Mucosa of descending colon (tissue), 3 donors: Measurements from ENCODE around the gene SYNPO2L. TPM values are rescaled to one million over a fixed set of nuclear protein-coding genes. Genes with fewer than 3 reads are reported as not detected.
"Not testable (repeated sequence)": the region's sequence is repeated elsewhere in the genome, so short reads cannot be mapped to it uniquely, and the experiment has no call there.

Experiments used
- ATAC-seq: fragments of 200-7000 bp; cut with Tn5 transposase; one replicate; pipeline ENCODE4 v1.9.1; 2020; ENCODE audit warnings: mild to moderate bottlenecking, moderate library complexity
- DNase-seq, 3 donors: peaks; one replicate each; pipeline ENCODE4 v3.0.0-alpha.2; 2020
- H3K36me3 ChIP-seq: fragments of 200-600 bp; one replicate; pipeline ENCODE4 v1.8.0; 2021; ENCODE audit warnings: low read depth, mild to moderate bottlenecking
- H3K4me1 ChIP-seq: fragments of 200-600 bp; one replicate; pipeline ENCODE4 v1.8.0; 2021; ENCODE audit warnings: low read depth, mild to moderate bottlenecking
- H3K4me3 ChIP-seq: fragments of 200-600 bp; one replicate; pipeline ENCODE4 v1.8.0; 2021; ENCODE audit warnings: mild to moderate bottlenecking
- H3K9me3 ChIP-seq: fragments of 200-600 bp; one replicate; pipeline ENCODE4 v1.8.0; 2021; ENCODE audit warnings: mild to moderate bottlenecking
- intact Hi-C, 2 donors: fragments of 100-400 bp; cut with DNase I in 1 of 2; cut with micrococcal nuclease in 1 of 2; formaldehyde crosslinking; loops; one replicate each; pipeline versions ENCODE4 v1.11.0 to v1.11.1; 2022; cut with DNase I, micrococcal nuclease
- long read RNA-seq, 2 donors: library from polyadenylated mRNA; unstranded; transcript quantifications; one replicate each; pipeline ENCODE4 v2.0.0, GENCODE V29; 2019 to 2021
- total RNA-seq, 3 donors: library from RNA; stranded (reverse); fragmentation: NEBNext Ultra II Directional in 2 of 3; extraction: Animal tissue kit (Norgen Biotek cat#: 25700) in 2 of 3; gene quantifications; one replicate each; pipeline versions ENCODE4 v1.2.1 to v1.2.4, GENCODE V29; 2021 to 2023
- TF ChIP-seq, protein P1 (sequence below): fragments of 200-600 bp; IDR thresholded peaks from one replicate; pipeline ENCODE4 v1.8.0; 2022; ENCODE audit warnings: antibody characterized with exemption, mild to moderate bottlenecking
- donor health status: DM: no; HTN: no; CAD: no; lungs with moderate emphysema.
- donor health status: DM: no; HTN: no; CAD: no.
- donor health status: DM: no; HTN: yes; CAD: no.

The SYNPO2L gene, protein sequence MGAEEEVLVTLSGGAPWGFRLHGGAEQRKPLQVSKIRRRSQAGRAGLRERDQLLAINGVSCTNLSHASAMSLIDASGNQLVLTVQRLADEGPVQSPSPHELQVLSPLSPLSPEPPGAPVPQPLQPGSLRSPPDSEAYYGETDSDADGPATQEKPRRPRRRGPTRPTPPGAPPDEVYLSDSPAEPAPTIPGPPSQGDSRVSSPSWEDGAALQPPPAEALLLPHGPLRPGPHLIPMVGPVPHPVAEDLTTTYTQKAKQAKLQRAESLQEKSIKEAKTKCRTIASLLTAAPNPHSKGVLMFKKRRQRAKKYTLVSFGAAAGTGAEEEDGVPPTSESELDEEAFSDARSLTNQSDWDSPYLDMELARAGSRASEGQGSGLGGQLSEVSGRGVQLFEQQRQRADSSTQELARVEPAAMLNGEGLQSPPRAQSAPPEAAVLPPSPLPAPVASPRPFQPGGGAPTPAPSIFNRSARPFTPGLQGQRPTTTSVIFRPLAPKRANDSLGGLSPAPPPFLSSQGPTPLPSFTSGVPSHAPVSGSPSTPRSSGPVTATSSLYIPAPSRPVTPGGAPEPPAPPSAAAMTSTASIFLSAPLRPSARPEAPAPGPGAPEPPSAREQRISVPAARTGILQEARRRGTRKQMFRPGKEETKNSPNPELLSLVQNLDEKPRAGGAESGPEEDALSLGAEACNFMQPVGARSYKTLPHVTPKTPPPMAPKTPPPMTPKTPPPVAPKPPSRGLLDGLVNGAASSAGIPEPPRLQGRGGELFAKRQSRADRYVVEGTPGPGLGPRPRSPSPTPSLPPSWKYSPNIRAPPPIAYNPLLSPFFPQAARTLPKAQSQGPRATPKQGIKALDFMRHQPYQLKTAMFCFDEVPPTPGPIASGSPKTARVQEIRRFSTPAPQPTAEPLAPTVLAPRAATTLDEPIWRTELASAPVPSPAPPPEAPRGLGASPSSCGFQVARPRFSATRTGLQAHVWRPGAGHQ
- total RNA-seq: under 1 TPM in 1 of 3 donors, not detected in 2; 0.05 TPM
- long read RNA-seq, donor 1: 0 reads
- long read RNA-seq, donor 2: 0 reads

- intact Hi-C loops: no loop called here
- DNase-seq (no peak), ATAC-seq (no peak)
- TF ChIP-seq, protein P1, sequence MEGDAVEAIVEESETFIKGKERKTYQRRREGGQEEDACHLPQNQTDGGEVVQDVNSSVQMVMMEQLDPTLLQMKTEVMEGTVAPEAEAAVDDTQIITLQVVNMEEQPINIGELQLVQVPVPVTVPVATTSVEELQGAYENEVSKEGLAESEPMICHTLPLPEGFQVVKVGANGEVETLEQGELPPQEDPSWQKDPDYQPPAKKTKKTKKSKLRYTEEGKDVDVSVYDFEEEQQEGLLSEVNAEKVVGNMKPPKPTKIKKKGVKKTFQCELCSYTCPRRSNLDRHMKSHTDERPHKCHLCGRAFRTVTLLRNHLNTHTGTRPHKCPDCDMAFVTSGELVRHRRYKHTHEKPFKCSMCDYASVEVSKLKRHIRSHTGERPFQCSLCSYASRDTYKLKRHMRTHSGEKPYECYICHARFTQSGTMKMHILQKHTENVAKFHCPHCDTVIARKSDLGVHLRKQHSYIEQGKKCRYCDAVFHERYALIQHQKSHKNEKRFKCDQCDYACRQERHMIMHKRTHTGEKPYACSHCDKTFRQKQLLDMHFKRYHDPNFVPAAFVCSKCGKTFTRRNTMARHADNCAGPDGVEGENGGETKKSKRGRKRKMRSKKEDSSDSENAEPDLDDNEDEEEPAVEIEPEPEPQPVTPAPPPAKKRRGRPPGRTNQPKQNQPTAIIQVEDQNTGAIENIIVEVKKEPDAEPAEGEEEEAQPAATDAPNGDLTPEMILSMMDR: no peak
- no peak within 1 kb of the TSS for H3K4me3 ChIP-seq
- H3K4me1 ChIP-seq: peaks cover 5% of the 10 kb centered on the region
- H3K36me3 ChIP-seq: no peaks in the 10 kb centered on the region
- H3K9me3 ChIP-seq: no peaks in the 10 kb centered on the region
Observed at GRCh38 chr10:73655990-73656298, at the start of gene SYNPO2L. TSS of gene SYNPO2L (minus strand) at chr10:73656029. CDS start at chr10:73655922, 107 bp downstream.

GRCh38 chr10:73703924-73704323, 48.1 kb upstream of the SYNPO2L start:
- H3K9me3 ChIP-seq, H3K36me3 ChIP-seq, intact Hi-C loops, ATAC-seq, DNase-seq, H3K4me3 ChIP-seq, H3K4me1 ChIP-seq: not testable (repeated sequence)

DNA sequence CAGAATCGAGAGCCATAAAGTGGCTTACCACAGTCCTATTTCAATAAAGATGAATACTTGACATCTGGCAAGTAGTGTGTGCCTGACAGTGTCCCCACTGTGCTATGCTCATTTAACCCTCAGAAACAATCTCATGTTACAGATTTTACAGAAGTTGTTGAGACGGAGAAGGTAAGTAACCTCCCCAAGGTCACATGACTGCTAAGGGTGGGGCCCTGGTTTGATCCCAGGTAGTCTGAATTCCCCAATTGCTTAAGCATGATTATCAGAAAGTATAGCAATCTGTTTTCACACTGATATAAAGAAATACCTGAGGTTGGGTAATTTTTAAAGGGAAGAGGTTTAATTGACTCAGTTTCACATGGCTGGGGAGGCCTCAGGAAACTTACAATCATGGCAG, 43.0 kb upstream of the SYNPO2L start:
- H3K36me3 ChIP-seq, intact Hi-C loops, H3K4me1 ChIP-seq, H3K9me3 ChIP-seq, H3K4me3 ChIP-seq, ATAC-seq, DNase-seq: not testable (repeated sequence)

- DNase-seq, H3K4me3 ChIP-seq, H3K36me3 ChIP-seq, intact Hi-C loops, H3K9me3 ChIP-seq, H3K4me1 ChIP-seq, ATAC-seq: not testable (repeated sequence)
Observed at GRCh38 chr10:73697675-73698159, 41.9 kb upstream of the SYNPO2L start, which contains the start of gene AGAP5. TSS of gene AGAP5 (minus strand) at chr10:73698109. CDS start at chr10:73697755, 354 bp downstream.

GRCh38 chr10:73695302-73695701, 39.5 kb upstream of the SYNPO2L start:
- ATAC-seq, intact Hi-C loops: not testable (repeated sequence)

GRCh38 chr10:73690755-73691154, 34.9 kb upstream of the SYNPO2L start:
- H3K9me3 ChIP-seq, intact Hi-C loops, DNase-seq, H3K36me3 ChIP-seq, ATAC-seq, H3K4me3 ChIP-seq, H3K4me1 ChIP-seq: not testable (repeated sequence)

More at GRCh38 chr10:73695302-73695701, 39.5 kb upstream of the SYNPO2L start:
- not testable (repeated sequence) for H3K4me3 ChIP-seq, H3K4me1 ChIP-seq, H3K9me3 ChIP-seq, DNase-seq, H3K36me3 ChIP-seq

- ATAC-seq, intact Hi-C loops: not testable (repeated sequence)
Observed at GRCh38 chr10:73689596-73689995, 33.8 kb upstream of the SYNPO2L start.

DNA sequence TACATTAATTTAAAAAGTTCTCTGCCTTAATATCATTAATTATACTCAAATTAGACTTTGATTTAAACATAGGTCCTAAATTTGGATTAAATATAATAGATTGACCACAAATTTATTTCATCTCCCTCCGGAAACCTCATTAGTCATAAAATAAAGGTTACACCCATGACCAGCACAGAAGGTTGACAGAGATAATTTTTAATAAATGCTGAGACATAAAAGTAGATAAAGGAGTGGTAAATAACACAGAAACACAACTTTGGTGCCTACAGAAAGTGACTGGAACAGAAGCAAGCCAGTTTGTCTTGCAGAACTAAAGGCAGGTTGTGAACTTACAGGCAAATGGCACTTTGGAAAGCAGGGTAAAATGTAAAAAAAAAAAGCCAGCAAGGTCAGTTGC, 31.8 kb upstream of the SYNPO2L start:
- DNase-seq, H3K36me3 ChIP-seq, H3K4me3 ChIP-seq, ATAC-seq, H3K4me1 ChIP-seq, intact Hi-C loops, H3K9me3 ChIP-seq: not testable (repeated sequence)

More at GRCh38 chr10:73689596-73689995, 33.8 kb upstream of the SYNPO2L start:
- DNase-seq, H3K4me1 ChIP-seq, H3K9me3 ChIP-seq, H3K36me3 ChIP-seq, H3K4me3 ChIP-seq: not testable (repeated sequence)

GRCh38 chr10:73674546-73674945, 18.7 kb upstream of the SYNPO2L start:
- H3K9me3 ChIP-seq, DNase-seq, H3K4me3 ChIP-seq, intact Hi-C loops, H3K36me3 ChIP-seq, ATAC-seq, H3K4me1 ChIP-seq: not testable (repeated sequence)

- intact Hi-C loops, ATAC-seq, H3K4me3 ChIP-seq, H3K36me3 ChIP-seq, H3K9me3 ChIP-seq, DNase-seq, H3K4me1 ChIP-seq: not testable (repeated sequence)
Observed at GRCh38 chr10:73668378-73668777, 12.5 kb upstream of the SYNPO2L start.

DNA sequence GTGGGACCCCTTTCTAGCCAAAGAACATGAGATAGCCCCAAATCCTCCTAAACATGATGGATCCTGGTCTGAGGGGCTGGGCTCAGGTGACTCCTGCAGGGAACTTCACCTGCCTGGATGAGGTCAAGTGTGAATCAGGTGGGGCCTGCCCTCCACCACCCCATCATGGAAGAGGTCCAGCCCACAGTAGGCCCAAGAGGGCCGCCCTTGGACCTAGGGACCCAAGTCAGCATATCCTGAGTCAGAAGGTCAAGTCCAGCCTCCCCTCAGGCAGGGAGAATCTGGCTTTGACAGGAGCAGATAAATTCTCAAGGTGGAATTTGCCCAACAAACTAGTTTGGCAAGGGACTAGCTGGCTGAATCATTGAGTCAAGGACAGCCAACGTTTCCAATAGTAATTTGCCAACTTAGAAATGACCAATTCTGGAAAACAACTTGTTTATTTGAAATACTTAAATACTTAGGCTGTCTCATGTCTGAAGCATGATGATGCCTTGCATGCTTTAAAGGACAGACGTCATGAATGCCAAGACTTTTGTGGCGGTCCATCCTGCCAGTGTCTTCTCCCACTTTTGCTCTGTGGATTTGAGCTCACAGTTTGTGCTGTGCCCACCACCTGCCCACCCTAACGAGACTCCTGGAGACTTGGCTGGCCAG, 10.5 kb upstream of the SYNPO2L start:
- intact Hi-C loops, H3K36me3 ChIP-seq, H3K4me3 ChIP-seq, DNase-seq, H3K4me1 ChIP-seq, H3K9me3 ChIP-seq, ATAC-seq: not testable (repeated sequence)

DNA sequence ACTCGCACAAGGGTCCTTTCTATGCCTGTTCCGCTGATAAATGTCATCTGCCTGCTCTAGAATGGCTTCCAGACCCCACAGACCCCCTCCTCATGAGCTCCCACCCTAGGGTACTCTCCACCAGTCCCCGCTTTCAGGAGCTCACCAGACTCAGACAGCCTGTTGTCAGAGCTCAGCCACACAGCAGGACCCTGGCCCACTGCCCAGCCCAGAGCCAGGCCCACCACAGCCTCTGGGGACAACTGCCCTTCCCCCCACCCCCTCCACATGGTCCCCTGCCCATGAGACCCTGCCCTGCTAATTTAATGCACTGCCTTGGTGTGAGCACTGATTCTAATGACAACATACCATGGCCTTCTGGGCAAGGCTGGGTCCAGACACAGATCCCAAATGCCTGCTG, 9.8 kb upstream of the SYNPO2L start:
- DNase-seq, H3K4me1 ChIP-seq, ATAC-seq, H3K36me3 ChIP-seq, intact Hi-C loops, H3K4me3 ChIP-seq, H3K9me3 ChIP-seq: not testable (repeated sequence)
